ENCODE measurements around the gene SLCO2A1. TPM values are rescaled to one million over a fixed set of nuclear protein-coding genes. Genes with fewer than 3 reads are reported as not detected.

The SLCO2A1 gene
- total RNA-seq, 1 donor from 2014 or later = 0.07 TPM

DNA sequence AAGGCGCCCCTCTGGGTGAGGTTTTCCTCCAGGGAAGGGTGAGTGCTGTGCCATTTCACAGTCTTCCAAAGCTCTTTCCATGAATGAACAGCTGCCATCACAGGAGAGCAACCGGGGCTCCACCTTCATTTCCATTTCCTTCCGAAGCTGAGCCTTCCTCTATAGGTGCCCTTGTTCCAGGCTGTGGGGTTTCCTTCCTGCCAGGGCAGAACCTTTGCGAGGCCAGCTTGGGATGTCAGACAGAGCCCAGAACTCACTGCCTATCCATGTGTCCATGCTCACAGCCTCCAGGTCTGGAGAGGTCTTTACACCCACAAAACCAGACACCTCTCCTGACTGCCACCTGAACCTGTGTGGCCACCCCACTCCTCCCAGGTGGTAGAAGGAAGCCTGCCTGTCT is 49.2 kb downstream of the SLCO2A1 start:
- Histone ChIP-seq H3K4me2 (no peak overlapping the region), H3F3A (ENCODE audit: low read depth) (no peaks in the 10 kb centered on the region), H3K9ac (no peak overlapping the region), H3K9me3 (ENCODE audit: low read depth) (no peaks in the 10 kb centered on the region), H3K4me3 (no peak overlapping the region), H2AFZ (replicated peaks) (no peak overlapping the region), H4K20me1 (ENCODE audit: low read depth) (no peaks in the 10 kb centered on the region), H3K79me2 (ENCODE audit: low read depth) (no peaks in the 10 kb centered on the region), H3K4me1 (no peaks in the 10 kb centered on the region), H3K27ac (no peak overlapping the region), H3K27me3 (no peaks in the 10 kb centered on the region), H3K36me3 (no peaks in the 10 kb centered on the region)
- Mint-ChIP-seq H3K36me3 (no peaks in the 10 kb centered on the region), H3K27ac (no peak overlapping the region), H3K27me3 (ENCODE audit: insufficient read depth, low read depth) (peaks cover 2% of the 10 kb centered on the region), H3K4me1 (no peaks in the 10 kb centered on the region), H3K9me3 (no peaks in the 10 kb centered on the region), H3K4me3 (no peak overlapping the region)
- no peak for DNase-seq (ENCODE audit: low spot score)
- TF ChIP-seq EZH2phosphoT487 (IDR thresholded peaks at IDR 0.05) (no peak), CTCF (IDR thresholded peaks at IDR 0.05) (no peak), EZH2 (IDR thresholded peaks at IDR 0.05) (no peak)

- H3K79me2 ChIP-seq (ENCODE audit: low read depth) = no peaks in the 10 kb centered on the region
- no peaks in the 10 kb centered on the region for H3K27me3 ChIP-seq
- H3K4me3 ChIP-seq = no peak overlapping the region
- no peaks in the 10 kb centered on the region for H3K9me3 ChIP-seq (ENCODE audit: low read depth)
- no peaks in the 10 kb centered on the region for H3K36me3 ChIP-seq
- no peak overlapping the region for H3K27ac Mint-ChIP-seq
- H3F3A ChIP-seq (ENCODE audit: low read depth) = no peaks in the 10 kb centered on the region
- no peak overlapping the region for H3K9ac ChIP-seq
- no peak for DNase-seq (ENCODE audit: low spot score)
- H3K4me3 Mint-ChIP-seq = no peak overlapping the region
- H3K9me3 Mint-ChIP-seq = no peaks in the 10 kb centered on the region
- no peak overlapping the region for H3K27ac ChIP-seq
- no peaks in the 10 kb centered on the region for H4K20me1 ChIP-seq (ENCODE audit: low read depth)
- no peak overlapping the region for H3K4me2 ChIP-seq
- H2AFZ ChIP-seq (replicated peaks) = no peak overlapping the region
- no peaks in the 10 kb centered on the region for H3K4me1 Mint-ChIP-seq
- peaks cover 2% of the 10 kb centered on the region for H3K27me3 Mint-ChIP-seq (ENCODE audit: insufficient read depth, low read depth)
- H3K36me3 Mint-ChIP-seq = no peaks in the 10 kb centered on the region
- TF ChIP-seq CTCF (IDR thresholded peaks at IDR 0.05) (no peak), EZH2phosphoT487 (IDR thresholded peaks at IDR 0.05) (no peak), EZH2 (IDR thresholded peaks at IDR 0.05) (no peak)
- no peaks in the 10 kb centered on the region for H3K4me1 ChIP-seq
These were observed 49.7 kb downstream of the SLCO2A1 start for GRCh38 chr3:133980035-133980434.

- no peaks in the 10 kb centered on the region for H3F3A ChIP-seq (ENCODE audit: low read depth)
- no peaks in the 10 kb centered on the region for H3K4me1 ChIP-seq
- no peak overlapping the region for H3K27ac ChIP-seq
- DNase-seq (ENCODE audit: low spot score) = no peak
- no peaks in the 10 kb centered on the region for H3K79me2 ChIP-seq (ENCODE audit: low read depth)
- no peaks in the 10 kb centered on the region for H3K9me3 Mint-ChIP-seq
- no peak overlapping the region for H3K4me2 ChIP-seq
- no peaks in the 10 kb centered on the region for H3K4me1 Mint-ChIP-seq
- H3K4me3 ChIP-seq = no peak overlapping the region
- H2AFZ ChIP-seq (replicated peaks) = no peak overlapping the region
- H3K27me3 Mint-ChIP-seq (ENCODE audit: insufficient read depth, low read depth) = no peaks in the 10 kb centered on the region
- H3K36me3 Mint-ChIP-seq = no peaks in the 10 kb centered on the region
- no peaks in the 10 kb centered on the region for H4K20me1 ChIP-seq (ENCODE audit: low read depth)
- no peaks in the 10 kb centered on the region for H3K27me3 ChIP-seq
- no peak overlapping the region for H3K27ac Mint-ChIP-seq
- H3K4me3 Mint-ChIP-seq = no peak overlapping the region
- H3K9ac ChIP-seq = no peak overlapping the region
- TF ChIP-seq EZH2phosphoT487 (IDR thresholded peaks at IDR 0.05) (no peak), CTCF (IDR thresholded peaks at IDR 0.05) (no peak), EZH2 (IDR thresholded peaks at IDR 0.05) (no peak)
- no peaks in the 10 kb centered on the region for H3K36me3 ChIP-seq
- no peaks in the 10 kb centered on the region for H3K9me3 ChIP-seq (ENCODE audit: low read depth)
These were observed 50.2 kb downstream of the SLCO2A1 start for GRCh38 chr3:133979553-133979952.

Measured in neural progenitor cell (in vitro differentiated cells).